ENCODE measurements around the gene GLS2. TPM values are rescaled to one million over a fixed set of nuclear protein-coding genes. Genes with fewer than 3 reads are reported as not detected.

GLS2 gene
- 0.38 TPM in 1 of 2 replicates, not detected in the other for total RNA-seq (ENCODE audit: low replicate concordance)

GRCh38 chr12:56488041-56488955 is at the start of gene GLS2:
GLS2 (minus strand) TSS chr12:56488161; CDS start chr12:56488118, 43 bp downstream.

GRCh38 chr12:56521590-56522371 is 33.8 kb upstream of the GLS2 start, which contains the start of gene RBMS2:
RBMS2 (plus strand) TSS chr12:56521820; CDS start chr12:56522024, 204 bp downstream.

GRCh38 chr12:56468216-56469006 is 19.6 kb downstream of the GLS2 start, which contains the start of gene SPRYD4:
SPRYD4 (plus strand) TSS chr12:56468578; CDS start chr12:56468592, 14 bp downstream.

GRCh38 chr12:56454557-56454956 is 33.4 kb downstream of the GLS2 start, which contains the start of gene MIP:
MIP (minus strand) TSS chr12:56454657; CDS start chr12:56454613, 44 bp downstream.

GRCh38 chr12:56448860-56449621 is 38.9 kb downstream of the GLS2 start, which contains the start of gene TIMELESS:
TIMELESS (minus strand) TSS chr12:56449426; CDS start chr12:56434170, 15,256 bp downstream.

Other genes starting within 250 kb of the GLS2 start
- gene ANKRD52, start 229.8 kb downstream of the GLS2 start, total RNA-seq (ENCODE audit: low replicate concordance) = 17.0 and 17.1 TPM in 2 replicates
- 5.9 and 6.9 TPM in 2 replicates for gene COQ10A, start 221.2 kb downstream of the GLS2 start, total RNA-seq (ENCODE audit: low replicate concordance)
- 44.8 and 81.3 TPM in 2 replicates for gene CS, start 187.8 kb downstream of the GLS2 start, total RNA-seq (ENCODE audit: low replicate concordance)
- 74.3 and 113 TPM in 2 replicates for gene CNPY2, start 172.2 kb downstream of the GLS2 start, total RNA-seq (ENCODE audit: low replicate concordance)
- gene PAN2, start 154.2 kb downstream of the GLS2 start, total RNA-seq (ENCODE audit: low replicate concordance) = 15.5 and 22.7 TPM in 2 replicates
- not detected in 2 replicates for gene IL23A, start 149.3 kb downstream of the GLS2 start, total RNA-seq (ENCODE audit: low replicate concordance)
- gene STAT2, start 128.1 kb downstream of the GLS2 start, total RNA-seq (ENCODE audit: low replicate concordance) = 164 and 272 TPM in 2 replicates
- not detected in 2 replicates for gene APOF, start 125.3 kb downstream of the GLS2 start, total RNA-seq (ENCODE audit: low replicate concordance)
- gene TIMELESS, start 38.7 kb downstream of the GLS2 start, total RNA-seq (ENCODE audit: low replicate concordance) = 3.7 and 5.4 TPM in 2 replicates
- not detected in 2 replicates for gene MIP, start 33.5 kb downstream of the GLS2 start, total RNA-seq (ENCODE audit: low replicate concordance)
- 1.1 and 1.2 TPM in 2 replicates for gene SPRYD4, start 19.6 kb downstream of the GLS2 start, total RNA-seq (ENCODE audit: low replicate concordance)
- 4.6 and 22.2 TPM in 2 replicates for gene RBMS2, start 33.7 kb upstream of the GLS2 start, total RNA-seq (ENCODE audit: low replicate concordance)
- gene BAZ2A, start 142.2 kb upstream of the GLS2 start, total RNA-seq (ENCODE audit: low replicate concordance) = 10.2 and 16.8 TPM in 2 replicates
- gene ATP5F1B, start 157.8 kb upstream of the GLS2 start, total RNA-seq (ENCODE audit: low replicate concordance) = 465 and 670 TPM in 2 replicates
- 28.1 and 44.5 TPM in 2 replicates for gene PTGES3, start 200.1 kb upstream of the GLS2 start, total RNA-seq (ENCODE audit: low replicate concordance)
- 1,430 and 1,456 TPM in 2 replicates for gene NACA, start 237.1 kb upstream of the GLS2 start, total RNA-seq (ENCODE audit: low replicate concordance)